ENCODE results near the gene CD226.
"Not testable (repeated sequence)": the region's sequence is repeated elsewhere in the genome, so short reads cannot be mapped to it uniquely, and the experiment has no call there.

CD226 gene

GRCh38 chr18:69876490-69876889, 71.2 kb downstream of the CD226 start:
- no peak for DNase-seq (ENCODE audit: extremely low read depth in 1 of 2, low read depth in 1 of 2)

GRCh38 chr18:69874058-69874457, 73.6 kb downstream of the CD226 start:
- no peak for DNase-seq (ENCODE audit: extremely low read depth in 1 of 2, low read depth in 1 of 2)

GRCh38 chr18:69872661-69873060, 75.0 kb downstream of the CD226 start:
- DNase-seq (ENCODE audit: extremely low read depth in 1 of 2, low read depth in 1 of 2) = no peak

- no peak for DNase-seq (ENCODE audit: extremely low read depth in 1 of 2, low read depth in 1 of 2)
Measured at GRCh38 chr18:69871363-69871762, 76.3 kb downstream of the CD226 start.

- DNase-seq (ENCODE audit: extremely low read depth in 1 of 2, low read depth in 1 of 2) = no peak
Measured at GRCh38 chr18:69870736-69871135, 76.9 kb downstream of the CD226 start.

- no peak for DNase-seq (ENCODE audit: extremely low read depth in 1 of 2, low read depth in 1 of 2)
Measured at GRCh38 chr18:69866212-69866611, 81.5 kb downstream of the CD226 start.

GRCh38 chr18:69865776-69866175, 81.9 kb downstream of the CD226 start:
- no peak for DNase-seq (ENCODE audit: extremely low read depth in 1 of 2, low read depth in 1 of 2)

DNA sequence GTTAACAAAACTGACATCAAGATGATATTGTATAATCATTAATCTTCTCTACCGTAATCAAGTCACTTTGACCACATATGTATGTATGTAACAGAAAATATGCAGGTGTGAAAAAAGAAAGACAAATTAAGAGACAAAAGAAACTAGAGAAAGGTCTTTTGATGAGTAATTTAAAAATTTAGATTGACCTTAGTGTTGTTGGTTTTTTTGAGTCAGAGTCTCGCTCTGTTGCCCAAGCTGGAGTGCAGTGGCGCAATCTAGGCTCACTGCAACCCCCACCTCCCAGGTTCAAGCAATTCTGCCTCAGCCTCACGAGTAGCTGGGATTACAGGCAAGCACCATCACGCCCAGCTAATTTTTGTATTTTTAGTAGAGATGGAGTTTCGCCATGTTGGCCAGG, 82.9 kb downstream of the CD226 start:
- DNase-seq (ENCODE audit: extremely low read depth in 1 of 2, low read depth in 1 of 2) = not testable (repeated sequence)

DNA sequence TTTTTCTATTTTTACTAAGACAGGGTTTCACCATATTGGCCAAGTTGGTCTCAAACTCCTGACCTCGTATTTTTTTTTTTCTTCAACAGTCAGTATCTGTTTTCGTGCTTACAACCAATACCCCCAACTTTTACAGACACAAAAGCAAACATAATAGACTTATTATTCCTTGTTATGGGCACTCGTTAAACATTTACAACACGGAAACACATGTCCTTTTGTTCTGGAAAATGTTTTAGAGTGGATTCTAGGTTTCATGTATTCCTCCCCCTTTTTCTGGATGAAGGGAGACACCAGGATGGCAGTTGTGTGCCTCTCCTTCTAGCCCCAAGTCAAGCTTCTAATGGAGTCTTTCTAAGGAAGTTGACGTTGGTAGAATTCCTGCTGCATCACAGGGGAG, 88.8 kb downstream of the CD226 start:
- no peak for DNase-seq (ENCODE audit: extremely low read depth in 1 of 2, low read depth in 1 of 2)

DNA sequence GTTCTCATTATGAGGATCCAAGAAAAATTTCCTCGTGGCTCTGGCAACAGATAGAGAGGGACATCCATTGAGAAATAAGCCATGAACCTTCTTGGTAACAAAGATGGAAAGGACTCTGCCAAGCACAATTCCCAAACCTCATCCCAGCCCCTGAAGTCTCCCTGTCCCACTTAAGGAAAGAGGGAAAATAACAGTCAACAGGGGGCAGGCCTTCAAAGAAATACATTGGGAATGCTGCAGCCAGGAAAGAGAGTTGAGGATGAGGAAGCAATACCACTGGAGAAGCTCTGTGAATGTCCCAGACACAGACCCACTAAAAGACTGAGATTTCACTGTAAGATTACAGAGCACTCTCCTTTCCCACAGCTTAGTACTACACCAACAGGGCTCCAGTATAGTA, 93.2 kb downstream of the CD226 start:
- no peak for DNase-seq (ENCODE audit: extremely low read depth in 1 of 2, low read depth in 1 of 2)

GRCh38 chr18:69853051-69853450, 94.6 kb downstream of the CD226 start:
- no peak for DNase-seq (ENCODE audit: extremely low read depth in 1 of 2, low read depth in 1 of 2)

GRCh38 chr18:69845593-69846506, 101.8 kb downstream of the CD226 start:
- no peak for DNase-seq (ENCODE audit: extremely low read depth in 1 of 2, low read depth in 1 of 2)

GRCh38 chr18:69844656-69845055, 103.0 kb downstream of the CD226 start:
- DNase-seq (ENCODE audit: extremely low read depth in 1 of 2, low read depth in 1 of 2) = no peak

DNA sequence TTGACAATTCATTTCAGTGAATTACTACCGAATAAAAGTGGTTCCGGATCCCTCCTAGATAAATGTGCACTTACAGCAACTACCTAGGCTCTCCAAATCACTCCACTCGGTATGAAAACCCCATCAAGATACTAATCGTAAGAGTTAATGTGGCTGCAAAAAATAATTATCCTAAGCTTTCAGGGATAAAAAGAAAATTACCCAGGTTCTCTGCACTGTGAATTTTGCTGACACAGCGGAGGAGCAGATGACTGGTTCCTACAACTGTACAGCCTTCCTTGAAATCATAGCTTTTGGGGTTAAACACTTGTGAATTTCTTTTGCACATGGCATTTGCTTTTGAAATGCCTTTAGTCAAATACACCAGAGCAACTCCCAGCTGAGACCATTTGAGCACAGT, 104.7 kb downstream of the CD226 start:
- no peak for DNase-seq (ENCODE audit: extremely low read depth in 1 of 2, low read depth in 1 of 2)

- no peak for DNase-seq (ENCODE audit: extremely low read depth in 1 of 2, low read depth in 1 of 2)
Measured at GRCh38 chr18:69841117-69841516, 106.6 kb downstream of the CD226 start.

DNA sequence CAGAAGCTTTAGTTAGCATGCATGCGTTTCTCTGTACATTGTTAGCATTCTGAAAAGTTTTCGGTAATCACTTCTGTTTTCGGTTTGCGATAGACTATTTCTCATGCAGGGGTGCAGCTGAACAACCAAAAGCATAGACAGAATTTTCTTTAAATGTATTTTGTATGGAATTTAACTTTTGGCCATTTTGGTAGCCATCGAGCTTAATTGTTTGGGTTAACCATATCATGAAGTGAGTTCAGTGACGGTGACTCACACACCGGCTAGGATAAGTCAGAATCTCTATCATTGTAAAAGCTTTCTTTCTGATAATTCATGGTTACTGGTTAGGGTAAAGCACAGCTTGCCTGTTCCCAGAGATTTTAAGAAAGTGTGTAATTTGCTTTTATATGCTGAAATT, 107.2 kb downstream of the CD226 start:
- DNase-seq (ENCODE audit: extremely low read depth in 1 of 2, low read depth in 1 of 2) = no peak

- no peak for DNase-seq (ENCODE audit: extremely low read depth in 1 of 2, low read depth in 1 of 2)
Measured at GRCh38 chr18:69840001-69840400, 107.7 kb downstream of the CD226 start.

- no peak for DNase-seq (ENCODE audit: extremely low read depth in 1 of 2, low read depth in 1 of 2)
Measured at GRCh38 chr18:69839497-69839896, 108.2 kb downstream of the CD226 start.

- peak in 1 of 2 donors; percentile 18 for DNase-seq (ENCODE audit: extremely low read depth in 1 of 2, low read depth in 1 of 2)
Measured at GRCh38 chr18:69838620-69839411, 108.9 kb downstream of the CD226 start.

DNA sequence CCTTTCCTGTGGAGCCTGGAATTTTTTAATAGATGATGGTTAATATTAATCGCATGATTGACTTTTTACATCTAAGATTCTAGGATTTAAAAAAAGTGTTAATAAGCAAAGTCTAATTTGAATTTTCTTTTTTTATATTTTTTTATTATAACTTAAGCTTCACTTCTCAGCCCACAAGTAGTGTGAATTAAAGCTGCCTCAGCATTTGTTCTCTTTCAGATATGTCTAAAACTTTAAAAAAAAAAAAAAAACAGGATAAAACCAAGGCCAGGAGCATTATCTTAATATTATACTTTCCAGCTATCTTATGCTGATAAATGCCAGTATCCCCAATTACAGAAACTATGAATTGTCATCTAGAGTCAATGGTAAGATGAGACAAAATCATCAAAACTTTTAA, 109.7 kb downstream of the CD226 start:
- no peak for DNase-seq (ENCODE audit: extremely low read depth in 1 of 2, low read depth in 1 of 2)

- DNase-seq (ENCODE audit: extremely low read depth in 1 of 2, low read depth in 1 of 2) = not testable (repeated sequence)
Measured at GRCh38 chr18:69834980-69835379, 112.7 kb downstream of the CD226 start.

DNA sequence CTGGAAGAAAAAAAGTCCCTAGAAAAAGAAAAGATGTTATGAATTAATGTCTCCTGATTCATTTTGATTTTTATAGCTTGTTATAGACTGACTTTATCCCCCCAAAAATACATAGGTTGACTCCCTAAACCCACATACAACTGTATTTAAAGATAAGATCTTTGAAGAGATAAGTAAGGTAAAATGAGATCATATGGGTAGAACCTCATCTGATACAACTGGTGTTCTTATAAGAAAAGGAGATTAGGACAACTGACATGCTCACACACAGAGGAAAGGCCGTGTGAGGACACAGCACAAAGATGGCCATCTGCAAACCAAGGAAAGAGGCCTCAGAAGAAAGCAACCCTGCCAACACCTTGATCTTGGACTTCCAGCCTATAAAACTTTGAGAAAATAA, 117.5 kb downstream of the CD226 start:
- DNase-seq (ENCODE audit: extremely low read depth in 1 of 2, low read depth in 1 of 2) = no peak

Data from stimulated activated CD8-positive, alpha-beta memory T cell treated with anti-CD3 and anti-CD28 coated beads, Interleukin-7, amount 100 ng/mL, for 48 hours (primary cell).